Tibial nerve (tissue), 4 donors: Measurements from ENCODE around the gene PDZD2. TPM values are rescaled to one million over a fixed set of nuclear protein-coding genes. Genes with fewer than 3 reads are reported as not detected.

ENCODE experiments used
- DNase-seq, 2 donors: peaks; one replicate each; pipeline ENCODE4 v3.0.0-alpha.2; 2019; ENCODE audit warnings: low spot score in 2 of 2
- H3K27ac ChIP-seq, 4 donors: fragments of 200-600 bp; sonication (generic) in 3 of 4; one replicate each; pipeline ENCODE4 v1.5.1; 2017 to 2019; ENCODE audit warnings: mild to moderate bottlenecking in 1 of 4
- H3K27me3 ChIP-seq, 2 donors: fragments of 200-600 bp; sonication (generic) in 1 of 2; one replicate each; pipeline versions ENCODE4 v1.5.1 to v1.6.0; 2017 to 2019
- H3K36me3 ChIP-seq, 3 donors: fragments of 200-600 bp; sonication (generic); one replicate each; pipeline ENCODE4 v1.5.1; 2018 to 2019
- H3K4me1 ChIP-seq, 4 donors: fragments of 200-600 bp; sonication (generic) in 3 of 4; one replicate each; pipeline ENCODE4 v1.5.1; 2017 to 2019
- H3K4me3 ChIP-seq, 4 donors: fragments of 200-600 bp; sonication (generic) in 3 of 4; one replicate each; pipeline ENCODE4 v1.5.1; 2017 to 2019; ENCODE audit warnings: mild to moderate bottlenecking in 1 of 4, moderate library complexity in 1 of 4
- H3K9me3 ChIP-seq, 4 donors: fragments of 200-600 bp; sonication (generic) in 3 of 4; one replicate each; pipeline ENCODE4 v1.5.1; 2017 to 2019
- EP300 ChIP-seq, 2 donors: sonication (generic); formaldehyde crosslinking; IDR thresholded peaks; one replicate each; pipeline ENCODE4 v1.6.1; 2017; ENCODE audit warnings: antibody characterized with exemption in 2 of 2, mild to moderate bottlenecking in 1 of 2
- POLR2A ChIP-seq, 2 donors: fragments of 450-650 bp; IDR thresholded peaks; one replicate each; pipeline ENCODE4 v1.6.1; 2017; ENCODE audit warnings: antibody characterized with exemption in 2 of 2, mild to moderate bottlenecking in 2 of 2, moderate library complexity in 2 of 2
- WGBS, 2 donors: methylation state at CpG; one replicate each; pipeline ENCODE4 v1.1.5; 2018; 5-methylcytosine and 5-hydroxymethylcytosine counted together
- total RNA-seq, 4 donors: library from RNA; depleted of rRNA; stranded (reverse); fragments of >200 nt; gene quantifications; one replicate each; pipeline ENCODE4 v1.1.0, GENCODE V29; 2016
- TF ChIP-seq, protein P1 (sequence below), 5 experiments: fragments of 200-600 bp in 3 of 5; fragments of 450-650 bp in 2 of 5; sonication (generic) in 3 of 5; IDR thresholded peaks; one replicate each; pipeline ENCODE4 v1.5.1; 2016 to 2019; ENCODE audit warnings: antibody characterized with exemption in 5 of 5, mild to moderate bottlenecking in 3 of 5, moderate library complexity in 2 of 5

Gene PDZD2
- total RNA-seq, 4 donors from 2014 or later, result 102 to 153 (median 117) TPM

DNA sequence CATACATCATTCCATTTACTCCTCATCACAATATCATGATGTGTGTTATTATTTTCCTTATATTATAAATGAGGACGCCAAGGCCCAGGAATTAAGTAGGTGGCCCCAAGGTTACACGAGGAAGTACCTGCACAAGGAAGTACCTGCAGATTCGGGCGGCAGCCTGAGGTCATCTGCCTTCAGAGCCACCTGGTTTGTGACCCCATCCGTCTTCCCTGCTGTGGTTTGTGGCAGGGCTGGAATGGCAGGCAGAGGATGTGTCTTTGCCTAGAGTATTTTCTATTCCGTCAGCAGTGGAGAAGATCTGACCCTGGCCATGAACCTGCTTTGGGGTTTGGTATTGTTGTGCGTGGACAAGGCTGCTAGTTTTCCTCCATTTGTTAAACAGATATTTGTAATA lies 59.7 kb downstream of the PDZD2 start:
- WGBS, 2 donors, result 88 to 91% methylated on average over 7 of the region's 7 CpGs
- DNase-seq, result no peak
- TF ChIP-seq POLR2A (IDR thresholded peaks at IDR 0.05) (no peak), EP300 (IDR thresholded peaks at IDR 0.05) (no peak)
- TF ChIP-seq, protein P1, sequence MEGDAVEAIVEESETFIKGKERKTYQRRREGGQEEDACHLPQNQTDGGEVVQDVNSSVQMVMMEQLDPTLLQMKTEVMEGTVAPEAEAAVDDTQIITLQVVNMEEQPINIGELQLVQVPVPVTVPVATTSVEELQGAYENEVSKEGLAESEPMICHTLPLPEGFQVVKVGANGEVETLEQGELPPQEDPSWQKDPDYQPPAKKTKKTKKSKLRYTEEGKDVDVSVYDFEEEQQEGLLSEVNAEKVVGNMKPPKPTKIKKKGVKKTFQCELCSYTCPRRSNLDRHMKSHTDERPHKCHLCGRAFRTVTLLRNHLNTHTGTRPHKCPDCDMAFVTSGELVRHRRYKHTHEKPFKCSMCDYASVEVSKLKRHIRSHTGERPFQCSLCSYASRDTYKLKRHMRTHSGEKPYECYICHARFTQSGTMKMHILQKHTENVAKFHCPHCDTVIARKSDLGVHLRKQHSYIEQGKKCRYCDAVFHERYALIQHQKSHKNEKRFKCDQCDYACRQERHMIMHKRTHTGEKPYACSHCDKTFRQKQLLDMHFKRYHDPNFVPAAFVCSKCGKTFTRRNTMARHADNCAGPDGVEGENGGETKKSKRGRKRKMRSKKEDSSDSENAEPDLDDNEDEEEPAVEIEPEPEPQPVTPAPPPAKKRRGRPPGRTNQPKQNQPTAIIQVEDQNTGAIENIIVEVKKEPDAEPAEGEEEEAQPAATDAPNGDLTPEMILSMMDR (IDR thresholded peaks at IDR 0.05), result no peak

DNA sequence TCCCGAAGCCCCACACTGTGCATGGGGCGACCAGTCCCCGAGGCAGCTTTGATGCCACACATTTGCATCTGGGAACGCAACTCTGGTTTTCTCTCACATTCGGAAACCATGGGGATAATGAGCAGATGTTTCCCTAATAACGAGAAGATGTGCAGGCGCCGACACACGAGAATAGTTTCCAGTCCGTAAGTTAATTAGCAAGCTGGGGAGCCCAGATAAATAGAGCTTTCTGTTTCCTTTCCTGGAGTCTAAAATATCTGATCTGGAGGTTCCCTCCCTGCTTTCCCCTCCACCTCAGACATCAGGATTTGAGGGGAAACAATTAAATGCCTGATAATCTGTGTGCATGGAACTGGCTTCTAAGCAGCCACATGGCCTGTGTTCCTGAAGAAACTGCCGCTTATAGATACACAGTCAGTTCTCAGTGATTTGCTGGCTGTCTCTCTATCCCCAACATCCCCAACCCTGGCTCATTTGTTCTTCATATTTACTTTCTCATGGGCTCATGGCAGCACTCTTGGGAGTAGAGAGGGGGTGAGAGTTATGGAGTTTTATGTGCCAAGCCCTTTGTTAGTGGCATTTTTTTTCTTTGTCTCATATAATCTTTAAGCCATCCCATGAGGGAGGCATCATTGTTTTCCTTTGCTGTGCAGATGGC lies 62.8 kb downstream of the PDZD2 start:
- WGBS, 2 donors, result 40 to 42% methylated on average over 11 of the region's 11 CpGs
- no peaks in the 10 kb centered on the region for H3K9me3 ChIP-seq
- DNase-seq, result no peak
- H3K36me3 ChIP-seq, result no peaks in the 10 kb centered on the region
- no peak overlapping the region for H3K4me3 ChIP-seq
- TF ChIP-seq EP300 (IDR thresholded peaks at IDR 0.05) (no peak), POLR2A (IDR thresholded peaks at IDR 0.05) (no peak)
- TF ChIP-seq, protein P1 (IDR thresholded peaks at IDR 0.05), result no peak
- peak overlapping the region in 1 of 4 donors; percentile 44 for H3K27ac ChIP-seq
- peaks cover 0 to 10% (median 0%) of the 10 kb centered on the region in 4 donors for H3K4me1 ChIP-seq
- no peaks in the 10 kb centered on the region for H3K27me3 ChIP-seq

More for the DNA sequence above, 59.7 kb downstream of the PDZD2 start:
- Histone ChIP-seq H3K4me1 (peaks cover 0 to 10% (median 0%) of the 10 kb centered on the region in 4 donors), H3K9me3 (no peaks in the 10 kb centered on the region), H3K27me3 (no peaks in the 10 kb centered on the region), H3K27ac (no peak overlapping the region), H3K4me3 (no peak overlapping the region), H3K36me3 (no peaks in the 10 kb centered on the region)

DNA sequence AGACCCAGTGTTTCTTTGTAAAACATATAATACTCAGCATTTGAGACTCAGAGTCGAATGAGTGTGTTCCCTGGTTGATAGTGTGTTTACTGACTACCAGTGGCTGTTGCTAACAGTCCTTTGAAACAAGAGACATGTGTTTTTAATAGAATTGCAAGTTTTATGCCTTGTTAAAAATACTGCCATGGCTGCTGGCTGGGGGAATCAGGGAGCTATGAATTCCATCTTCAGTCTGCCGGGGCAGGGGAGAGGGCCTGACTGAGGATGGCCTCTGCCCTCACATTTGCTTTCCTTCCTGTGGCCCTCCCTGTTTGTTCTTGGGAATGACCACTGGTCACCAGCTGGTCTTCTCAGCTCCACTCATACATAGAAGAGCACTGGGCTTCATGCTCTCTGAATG lies 63.8 kb downstream of the PDZD2 start:
- H3K9me3 ChIP-seq, result no peaks in the 10 kb centered on the region
- no peaks in the 10 kb centered on the region for H3K36me3 ChIP-seq
- no peaks in the 10 kb centered on the region for H3K27me3 ChIP-seq
- no peak overlapping the region for H3K4me3 ChIP-seq
- TF ChIP-seq, protein P1 (IDR thresholded peaks at IDR 0.05), result no peak
- TF ChIP-seq EP300 (IDR thresholded peaks at IDR 0.05), result peak in 1 of 2 donors; percentile 15
- DNase-seq, result no peak
- peaks cover 0 to 10% (median 0%) of the 10 kb centered on the region in 4 donors for H3K4me1 ChIP-seq
- H3K27ac ChIP-seq, result peak overlapping the region in 1 of 4 donors; percentile 44
- WGBS, 2 donors, result 27 to 36% methylated on average over 2 of the region's 2 CpGs

DNA sequence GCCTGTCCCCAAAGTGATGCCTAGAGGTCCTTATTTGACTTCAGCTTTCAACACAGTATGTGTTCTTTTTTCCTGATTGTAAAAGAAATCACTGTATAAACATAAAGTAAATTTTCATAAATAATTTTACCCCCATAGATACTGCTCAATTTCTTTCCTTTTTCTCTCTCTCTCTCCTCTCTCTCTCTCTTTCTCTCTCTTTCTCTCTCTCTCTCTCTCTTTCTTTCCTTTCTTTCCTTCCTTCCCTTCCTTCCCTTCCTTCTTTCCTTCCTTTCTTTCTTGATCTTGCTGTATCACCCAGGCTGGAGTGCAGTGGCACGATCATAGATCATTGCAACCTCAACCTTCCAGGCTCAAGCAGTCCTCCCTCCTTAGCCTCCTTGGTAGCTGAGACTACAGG lies 64.8 kb downstream of the PDZD2 start:
- Histone ChIP-seq H3K4me3 (no peak overlapping the region), H3K27ac (no peak overlapping the region), H3K36me3 (no peaks in the 10 kb centered on the region), H3K9me3 (no peaks in the 10 kb centered on the region), H3K4me1 (peaks cover 0 to 10% (median 0%) of the 10 kb centered on the region in 4 donors), H3K27me3 (no peaks in the 10 kb centered on the region)
- WGBS, 2 donors, result 95 to 100% methylated on average over 1 of the region's 1 CpG
- TF ChIP-seq, protein P1 (IDR thresholded peaks at IDR 0.05), result no peak
- no peak for TF ChIP-seq POLR2A (IDR thresholded peaks at IDR 0.05)
- TF ChIP-seq EP300 (IDR thresholded peaks at IDR 0.05), result no peak
- DNase-seq, result no peak

DNA sequence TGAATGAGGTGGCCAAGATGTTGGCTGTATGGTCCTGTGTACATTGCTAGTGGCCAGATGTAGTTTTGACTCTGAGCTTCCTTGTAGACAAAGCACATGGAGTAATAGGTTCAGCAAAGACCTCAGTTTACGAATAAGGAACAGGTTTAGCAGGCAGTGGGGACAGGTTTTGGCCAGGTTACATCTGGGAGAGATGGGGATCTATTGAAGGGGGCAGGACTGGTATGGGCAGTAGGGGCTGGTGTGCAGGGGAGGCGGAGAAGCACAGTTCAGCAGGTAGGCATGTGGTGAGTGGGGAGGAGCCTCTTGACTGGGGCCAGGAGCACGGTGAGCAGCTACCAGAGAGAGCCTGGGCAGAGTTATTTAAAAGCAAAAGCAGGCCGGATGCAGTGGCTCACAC lies 67.3 kb downstream of the PDZD2 start:
- TF ChIP-seq, protein P1 (IDR thresholded peaks at IDR 0.05), result no peak
- TF ChIP-seq EP300 (IDR thresholded peaks at IDR 0.05), result no peak
- TF ChIP-seq POLR2A (IDR thresholded peaks at IDR 0.05), result no peak
- no peaks in the 10 kb centered on the region for H3K36me3 ChIP-seq
- 91 to 93% methylated on average over 4 of the region's 4 CpGs for WGBS, 2 donors

More for the DNA sequence above, 67.3 kb downstream of the PDZD2 start:
- no peak for DNase-seq
- H3K27me3 ChIP-seq, result no peaks in the 10 kb centered on the region
- H3K27ac ChIP-seq, result no peak overlapping the region
- H3K9me3 ChIP-seq, result no peaks in the 10 kb centered on the region
- peaks cover 0 to 13% (median 0%) of the 10 kb centered on the region in 4 donors for H3K4me1 ChIP-seq
- no peak overlapping the region for H3K4me3 ChIP-seq
